Stomach smooth muscle (tissue), 2 donors: ENCODE data around the gene HMGN4.

Experiments
- H3K27ac ChIP-seq: one replicate; pipeline ENCODE4 v1.7.0; 2013; ENCODE audit warnings: mild to moderate bottlenecking, low read length, inconsistent platforms
- H3K27me3 ChIP-seq, 2 donors: one replicate each; pipeline ENCODE4 v1.7.0; 2013; ENCODE audit warnings: low read length in 2 of 2; ENCODE audit not compliant: insufficient read depth in 2 of 2, control insufficient read depth in 1 of 2
- H3K36me3 ChIP-seq, 2 donors: one replicate each; pipeline ENCODE4 v1.7.0; 2013; ENCODE audit warnings: low read length in 2 of 2; ENCODE audit not compliant: control insufficient read depth in 2 of 2, insufficient read depth in 2 of 2
- H3K4me1 ChIP-seq: one replicate; pipeline ENCODE4 v1.7.0; 2013; ENCODE audit warnings: low read length; ENCODE audit not compliant: control insufficient read depth, insufficient read depth
- H3K4me3 ChIP-seq, 2 donors: one replicate each; pipeline ENCODE4 v1.7.0; 2013; ENCODE audit warnings: low read length in 2 of 2
- H3K9ac ChIP-seq, 2 donors: one replicate each; pipeline ENCODE4 v1.7.0; 2013; ENCODE audit warnings: low read length in 2 of 2, mild to moderate bottlenecking in 1 of 2
- H3K9me3 ChIP-seq, 2 donors: one replicate each; pipeline ENCODE4 v1.7.0; 2013; ENCODE audit warnings: low read length in 2 of 2; ENCODE audit not compliant: control insufficient read depth in 2 of 2
- donor health status: healthy.
- donor health status: Pancreatic carcinoma.

Gene HMGN4

DNA sequence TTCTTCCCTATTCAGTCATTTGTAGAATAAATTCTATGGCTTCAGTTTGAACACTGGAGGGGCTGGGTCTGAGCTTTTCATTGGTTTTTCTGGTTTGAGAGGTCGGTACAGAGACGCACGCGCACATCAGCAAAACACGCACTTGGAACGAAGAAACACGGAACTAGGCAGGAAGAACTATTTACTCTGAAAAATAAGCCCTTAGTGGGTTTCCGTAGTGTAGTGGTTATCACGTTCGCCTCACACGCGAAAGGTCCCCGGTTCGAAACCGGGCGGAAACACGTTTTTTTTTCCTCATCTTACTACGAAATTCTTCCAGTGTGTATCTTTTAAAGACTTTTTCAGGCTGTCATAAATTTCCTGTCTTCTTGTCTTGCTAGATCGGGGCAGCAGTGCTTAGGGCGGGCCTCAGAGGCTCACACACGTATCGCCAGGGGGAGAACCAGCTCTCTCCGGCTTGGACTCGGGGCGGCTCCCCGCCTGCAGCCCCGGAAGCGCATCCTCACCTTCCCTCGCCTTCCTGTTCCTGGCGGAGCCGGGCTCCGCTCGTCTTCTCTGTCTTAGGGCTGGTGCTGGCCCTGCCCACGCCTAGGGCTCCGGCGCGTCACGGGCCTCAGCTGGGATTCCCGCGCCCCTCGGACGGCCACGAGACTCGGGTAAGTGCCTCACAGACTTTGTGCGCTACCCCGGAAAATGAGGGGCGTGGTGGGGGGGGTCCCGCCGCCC lies at the start of gene HMGN4:
Gene HMGN4 (plus strand): TSS at position 521 of the 726 bp plus-strand sequence. CDS start 6,841 bp downstream, outside the sequence.
- peak within 1 kb of the TSS; percentile 96 for H3K27ac ChIP-seq
- H3K27me3 ChIP-seq, result no peaks in the 10 kb centered on the region
- H3K9me3 ChIP-seq, result no peaks in the 10 kb centered on the region
- H3K4me3 ChIP-seq, result peak within 1 kb of the TSS; percentile 92 to 93
- H3K4me1 ChIP-seq, result peaks cover 28% of the 10 kb centered on the region
- H3K36me3 ChIP-seq, result peaks cover 6 to 10% of the 10 kb centered on the region in 2 donors
- peak within 1 kb of the TSS; percentile 87 to 95 for H3K9ac ChIP-seq

DNA sequence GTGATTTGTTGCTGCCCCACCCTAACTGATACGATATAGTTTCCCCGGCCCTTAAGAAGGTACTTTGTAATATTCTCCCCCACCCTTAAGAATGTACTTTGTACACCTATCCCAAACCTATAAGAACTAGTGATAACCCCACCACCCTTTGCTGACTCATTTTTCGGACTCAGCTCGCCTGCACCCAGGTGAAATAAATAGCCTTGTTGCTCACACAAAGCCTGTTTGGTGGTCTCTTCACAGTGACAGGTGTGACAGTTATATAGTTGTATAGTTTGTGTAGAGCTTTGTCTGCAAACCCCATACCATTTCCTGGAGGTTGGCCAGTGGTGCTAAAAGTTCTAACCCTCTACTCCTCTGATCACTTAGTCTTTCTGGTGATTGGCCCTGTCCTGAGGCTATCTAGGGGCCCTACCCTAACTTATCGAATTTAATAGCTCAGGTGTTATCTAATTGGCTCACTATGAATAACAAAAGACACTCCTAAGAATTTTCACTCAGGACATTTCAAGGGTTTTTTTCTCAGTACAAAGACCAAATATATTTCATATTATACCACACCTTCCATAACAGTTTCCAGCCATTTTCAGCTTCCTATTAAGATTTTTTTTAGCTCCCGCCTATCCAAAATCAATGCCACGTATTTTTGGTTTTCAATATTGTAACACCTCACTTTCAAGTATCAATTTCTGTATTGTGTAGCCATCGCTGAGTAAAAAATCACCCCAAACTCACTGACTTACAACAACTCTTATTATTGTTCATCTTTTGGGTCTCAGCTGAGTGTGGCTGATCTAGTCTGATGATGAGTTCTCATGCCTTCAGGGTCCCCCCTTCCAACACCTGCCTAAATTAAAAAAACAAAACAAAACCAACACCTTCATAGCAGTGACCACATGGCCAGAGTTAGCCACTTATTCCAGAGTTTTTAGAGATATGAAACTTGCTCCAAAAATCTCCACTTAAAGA lies 47.9 kb upstream of the HMGN4 start:
- H3K36me3 ChIP-seq, result no peaks in the 10 kb centered on the region
- H3K9ac ChIP-seq, result no peak overlapping the region
- H3K27me3 ChIP-seq, result no peaks in the 10 kb centered on the region
- H3K4me1 ChIP-seq, result no peaks in the 10 kb centered on the region
- no peak overlapping the region for H3K27ac ChIP-seq
- no peak overlapping the region for H3K4me3 ChIP-seq
- peaks cover 4% of the 10 kb centered on the region in 2 donors for H3K9me3 ChIP-seq

DNA sequence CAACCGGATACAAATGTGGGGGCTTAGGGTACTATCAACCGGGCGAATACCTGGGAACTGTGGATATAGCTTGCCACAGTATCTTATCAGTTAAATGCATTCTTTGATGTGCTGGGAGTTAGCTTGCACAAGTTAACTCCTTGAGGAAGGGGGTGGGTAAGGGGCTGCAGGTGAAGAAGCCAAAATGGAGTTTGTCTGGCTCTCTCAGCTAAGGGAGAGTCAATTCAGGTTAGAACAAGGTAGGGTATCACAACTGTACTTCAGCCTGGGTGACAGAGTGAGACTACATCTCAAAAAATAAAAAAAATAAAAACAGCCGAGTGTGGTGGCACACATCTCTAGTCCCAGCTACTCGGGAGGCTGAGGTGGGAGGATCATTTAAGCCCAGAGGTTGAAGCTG lies 46.6 kb upstream of the HMGN4 start:
- Histone ChIP-seq H3K36me3 (no peaks in the 10 kb centered on the region), H3K9me3 (peaks cover 4% of the 10 kb centered on the region in 2 donors), H3K27me3 (no peaks in the 10 kb centered on the region), H3K9ac (no peak overlapping the region), H3K4me1 (no peaks in the 10 kb centered on the region), H3K4me3 (no peak overlapping the region), H3K27ac (no peak overlapping the region)

DNA sequence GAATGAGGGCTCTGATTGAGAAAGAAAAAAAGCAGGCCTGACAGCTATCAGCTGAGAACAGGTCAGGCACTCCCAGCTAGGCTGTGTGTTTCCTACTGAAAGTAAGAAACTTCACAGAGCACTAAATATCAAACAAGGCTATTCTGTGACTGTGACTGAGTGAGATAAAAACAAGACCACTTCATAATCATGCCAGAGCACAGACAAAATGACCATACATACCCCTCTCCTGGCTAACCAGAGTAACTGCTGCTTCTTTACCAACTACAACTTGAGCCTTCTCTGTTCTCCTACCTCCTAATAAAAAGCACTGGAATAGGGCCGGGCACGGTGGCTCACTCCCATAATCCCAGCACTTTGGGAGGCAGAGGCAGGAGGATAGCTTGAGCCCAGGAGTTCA lies 44.9 kb upstream of the HMGN4 start:
- Histone ChIP-seq H3K27me3 (no peaks in the 10 kb centered on the region), H3K27ac (no peak overlapping the region), H3K4me1 (no peaks in the 10 kb centered on the region), H3K9me3 (no peaks in the 10 kb centered on the region), H3K4me3 (no peak overlapping the region), H3K9ac (no peak overlapping the region), H3K36me3 (no peaks in the 10 kb centered on the region)

DNA sequence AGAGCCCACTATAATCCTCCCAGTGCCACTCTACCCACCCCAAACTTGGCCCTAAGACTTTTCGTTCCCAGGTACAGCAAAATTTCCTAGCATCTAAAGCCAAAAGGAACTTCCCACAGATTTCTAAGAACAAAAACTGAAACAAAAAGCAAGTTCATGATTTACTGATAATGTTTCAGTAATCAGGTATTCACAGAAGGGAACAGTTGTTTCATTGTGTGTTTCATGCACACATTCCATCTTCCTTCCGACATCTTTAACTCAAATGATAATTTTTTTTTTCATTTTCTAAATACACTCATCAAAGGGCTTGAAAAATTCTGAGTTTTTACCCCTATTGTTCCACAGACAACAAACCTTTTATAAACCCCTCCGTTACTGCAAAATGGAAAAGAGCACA lies 44.0 kb upstream of the HMGN4 start:
- H3K27me3 ChIP-seq, result no peaks in the 10 kb centered on the region
- H3K9me3 ChIP-seq, result no peaks in the 10 kb centered on the region
- no peak overlapping the region for H3K4me3 ChIP-seq
- H3K9ac ChIP-seq, result no peak overlapping the region
- H3K36me3 ChIP-seq, result no peaks in the 10 kb centered on the region
- no peak overlapping the region for H3K27ac ChIP-seq
- no peaks in the 10 kb centered on the region for H3K4me1 ChIP-seq

DNA sequence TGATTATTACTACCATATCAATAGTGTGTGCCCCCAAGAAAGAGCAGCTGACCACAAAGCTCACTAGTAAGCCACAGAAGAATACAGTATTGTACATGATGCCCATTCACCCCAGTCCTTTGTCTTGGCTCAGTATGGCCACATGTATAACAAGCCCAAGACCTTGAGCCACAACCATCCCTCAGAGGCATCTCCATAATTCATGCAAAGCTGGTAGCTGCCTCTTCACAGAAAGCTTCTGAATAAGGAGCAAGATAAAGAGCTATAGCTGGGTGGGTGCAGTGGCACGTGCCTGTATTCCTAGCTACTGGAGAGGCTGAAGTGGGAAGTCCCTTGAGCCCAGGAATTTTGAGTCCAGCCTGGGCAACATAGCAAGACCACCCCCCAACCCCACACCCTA lies 42.9 kb upstream of the HMGN4 start:
- H3K27me3 ChIP-seq, result no peaks in the 10 kb centered on the region
- H3K4me3 ChIP-seq, result no peak overlapping the region
- H3K4me1 ChIP-seq, result no peaks in the 10 kb centered on the region
- no peak overlapping the region for H3K9ac ChIP-seq
- H3K36me3 ChIP-seq, result no peaks in the 10 kb centered on the region
- no peak overlapping the region for H3K27ac ChIP-seq
- H3K9me3 ChIP-seq, result no peaks in the 10 kb centered on the region

DNA sequence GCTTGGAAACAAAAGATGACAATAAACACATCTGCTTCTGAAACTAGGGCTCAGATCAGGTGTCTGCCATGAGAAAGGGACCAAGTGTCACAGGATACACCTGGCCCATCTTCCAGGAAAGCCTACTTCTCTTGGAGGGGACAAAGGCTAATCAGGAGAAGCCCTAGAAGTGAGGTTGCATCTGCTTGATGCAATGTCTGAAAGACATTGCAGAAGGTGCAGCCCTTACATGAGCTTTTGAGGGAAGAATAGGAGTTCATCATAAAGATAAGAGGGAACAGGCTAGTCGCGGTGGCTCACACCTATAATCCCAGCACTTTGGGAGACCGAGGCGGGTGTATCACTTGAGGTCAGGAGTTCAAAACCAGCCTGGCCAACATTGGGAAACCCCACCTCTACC lies 40.6 kb upstream of the HMGN4 start:
- Histone ChIP-seq H3K4me1 (peaks cover 7% of the 10 kb centered on the region), H3K27me3 (peaks cover 11 to 15% of the 10 kb centered on the region in 2 donors), H3K4me3 (no peak overlapping the region), H3K9me3 (no peaks in the 10 kb centered on the region), H3K27ac (no peak overlapping the region), H3K9ac (no peak overlapping the region), H3K36me3 (no peaks in the 10 kb centered on the region)

DNA sequence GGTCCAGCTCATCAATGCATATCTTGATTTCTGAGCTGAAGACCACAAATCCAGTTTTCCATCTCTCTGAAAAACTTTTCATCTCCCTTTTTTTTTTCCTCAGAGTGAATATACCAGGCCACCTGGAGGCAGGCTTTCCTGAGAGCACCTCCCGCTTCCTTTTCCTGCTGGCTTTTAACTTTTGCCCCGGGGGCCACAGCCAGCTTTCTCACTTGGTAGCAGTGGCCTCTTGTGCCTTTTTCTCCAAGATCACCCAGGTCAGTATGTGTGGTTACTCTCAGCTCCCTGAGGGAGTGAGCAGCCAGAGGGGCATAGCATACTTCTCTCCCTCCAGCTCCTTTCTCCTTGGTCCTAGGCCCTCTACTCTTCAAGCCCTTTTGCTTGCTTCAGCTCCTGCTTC lies 38.1 kb upstream of the HMGN4 start, which contains the start of gene BTN1A1:
Gene BTN1A1 (plus strand): TSS at position 202 of the 400 bp plus-strand sequence. CDS start 984 bp downstream, outside the sequence.
- no peak within 1 kb of the TSS for H3K9ac ChIP-seq
- H3K27me3 ChIP-seq, result peaks cover 11 to 18% of the 10 kb centered on the region in 2 donors
- H3K4me1 ChIP-seq, result peaks cover 7% of the 10 kb centered on the region
- no peak within 1 kb of the TSS for H3K27ac ChIP-seq
- no peaks in the 10 kb centered on the region for H3K9me3 ChIP-seq
- no peak within 1 kb of the TSS for H3K4me3 ChIP-seq
- H3K36me3 ChIP-seq, result no peaks in the 10 kb centered on the region

DNA sequence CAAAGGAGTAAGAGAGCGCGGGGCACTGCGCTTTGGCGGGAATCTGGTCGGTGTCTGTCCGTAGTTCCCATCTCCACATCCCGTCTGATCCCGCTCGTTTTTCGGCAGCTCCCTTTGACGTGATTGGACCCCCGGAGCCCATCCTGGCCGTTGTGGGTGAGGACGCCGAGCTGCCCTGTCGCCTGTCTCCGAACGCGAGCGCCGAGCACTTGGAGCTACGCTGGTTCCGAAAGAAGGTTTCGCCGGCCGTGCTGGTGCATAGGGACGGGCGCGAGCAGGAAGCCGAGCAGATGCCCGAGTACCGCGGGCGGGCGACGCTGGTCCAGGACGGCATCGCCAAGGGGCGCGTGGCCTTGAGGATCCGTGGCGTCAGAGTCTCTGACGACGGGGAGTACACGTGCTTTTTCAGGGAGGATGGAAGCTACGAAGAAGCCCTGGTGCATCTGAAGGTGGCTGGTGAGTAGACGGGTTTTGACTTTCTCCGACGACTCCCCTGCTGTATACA lies 36.6 kb upstream of the HMGN4 start:
- peaks cover 11 to 18% of the 10 kb centered on the region in 2 donors for H3K27me3 ChIP-seq
- H3K27ac ChIP-seq, result no peak overlapping the region
- peak overlapping the region; percentile 1 to 64 for H3K4me3 ChIP-seq
- H3K9ac ChIP-seq, result no peak overlapping the region
- no peaks in the 10 kb centered on the region for H3K36me3 ChIP-seq
- H3K9me3 ChIP-seq, result no peaks in the 10 kb centered on the region
- H3K4me1 ChIP-seq, result peaks cover 7% of the 10 kb centered on the region

DNA sequence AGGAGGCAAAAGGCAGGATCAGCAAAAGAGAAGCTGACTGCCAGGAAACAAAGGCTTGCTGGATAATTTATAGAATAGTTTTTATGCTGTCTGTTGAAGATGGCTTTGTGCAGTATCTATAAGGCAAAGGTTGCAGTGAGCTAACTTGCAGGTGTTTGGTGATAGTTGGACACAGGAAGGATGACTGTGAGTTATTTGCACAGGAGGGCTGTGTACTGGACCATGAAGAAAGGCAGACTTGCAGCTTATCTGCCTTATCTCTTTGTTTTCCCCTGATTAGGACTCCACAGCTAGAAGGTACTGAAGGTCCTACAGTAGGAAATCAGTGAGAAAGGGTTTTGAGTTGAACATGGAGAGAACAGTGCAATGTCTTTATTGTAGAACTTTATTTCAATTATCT lies 36.0 kb upstream of the HMGN4 start:
- Histone ChIP-seq H3K4me3 (peak overlapping the region in 1 of 2 donors; percentile 1), H3K9ac (no peak overlapping the region), H3K27ac (no peak overlapping the region), H3K9me3 (no peaks in the 10 kb centered on the region), H3K36me3 (no peaks in the 10 kb centered on the region), H3K4me1 (peaks cover 7% of the 10 kb centered on the region), H3K27me3 (peaks cover 11 to 18% of the 10 kb centered on the region in 2 donors)
